CD4-positive, alpha-beta T cell treated with Interleukin-10 for 1 hour (primary cell): ENCODE data around the gene SLC4A1AP.

Source experiments
- DNase-seq: peaks from one replicate; pipeline ENCODE4 v3.0.0-alpha.2; 2020

SLC4A1AP gene

GRCh38 chr2:27703638-27704341 lies 40.1 kb downstream of the SLC4A1AP start:
- DNase-seq = peak; percentile 84

- no peak for DNase-seq
These were observed 40.7 kb downstream of the SLC4A1AP start for GRCh38 chr2:27704342-27704876.

DNA sequence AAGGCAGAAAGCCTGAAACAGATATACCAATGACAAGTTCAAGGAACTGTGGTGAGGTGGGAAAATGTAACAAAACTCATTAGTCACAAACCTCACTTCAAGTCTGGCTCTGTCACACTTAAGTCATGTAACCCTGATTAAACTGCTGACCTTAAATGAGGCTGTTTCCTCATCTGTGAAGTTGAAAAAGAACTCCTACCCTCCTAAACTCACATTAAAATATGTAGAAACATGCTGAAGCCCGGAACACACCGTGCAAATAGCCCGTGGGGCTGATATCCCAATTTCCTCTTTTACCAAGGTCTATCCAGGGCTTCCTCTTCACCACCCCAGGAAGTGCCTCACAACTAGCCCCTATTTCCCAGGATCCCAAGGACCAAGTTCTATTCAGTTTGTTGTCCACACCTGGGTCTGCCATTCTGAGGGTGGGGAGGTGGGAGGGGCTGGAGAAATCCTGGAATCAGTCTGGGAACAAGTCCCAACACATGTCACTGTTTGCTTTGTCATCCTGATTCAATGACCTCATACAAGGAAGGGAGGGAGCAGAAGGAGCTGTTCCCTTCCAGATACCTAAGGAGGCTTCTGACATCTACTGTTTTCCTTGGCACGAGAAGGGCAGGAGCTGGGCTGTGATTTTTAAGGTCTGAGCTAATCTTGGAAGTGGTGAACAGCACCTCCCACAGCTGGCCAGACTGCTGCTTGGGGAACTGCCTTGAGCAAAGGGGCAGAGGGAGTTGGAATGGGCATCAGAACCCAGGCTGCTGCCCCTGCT lies 42.3 kb downstream of the SLC4A1AP start:
- DNase-seq = no peak

- DNase-seq = no peak
These were observed 44.0 kb downstream of the SLC4A1AP start for GRCh38 chr2:27707462-27708256.

DNA sequence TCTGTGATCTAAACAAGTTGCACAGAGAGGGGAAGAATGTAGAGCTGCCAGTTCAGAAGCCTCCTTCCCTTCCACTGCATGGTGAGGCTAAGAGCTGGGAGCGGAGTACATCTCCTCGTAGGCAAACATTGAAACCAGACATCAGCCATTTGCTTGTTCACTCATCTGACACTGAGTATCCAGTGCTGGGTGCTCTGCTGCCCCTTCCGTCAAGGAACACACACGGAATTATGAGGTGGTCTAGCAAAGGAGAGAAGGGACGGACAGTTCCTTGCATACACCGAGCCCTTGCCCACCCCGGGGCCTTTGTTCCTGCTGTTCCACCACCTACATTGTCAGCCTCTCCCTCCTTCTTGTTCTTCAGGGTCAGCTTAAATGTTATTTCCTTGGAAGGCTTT lies 44.6 kb downstream of the SLC4A1AP start:
- no peak for DNase-seq

DNA sequence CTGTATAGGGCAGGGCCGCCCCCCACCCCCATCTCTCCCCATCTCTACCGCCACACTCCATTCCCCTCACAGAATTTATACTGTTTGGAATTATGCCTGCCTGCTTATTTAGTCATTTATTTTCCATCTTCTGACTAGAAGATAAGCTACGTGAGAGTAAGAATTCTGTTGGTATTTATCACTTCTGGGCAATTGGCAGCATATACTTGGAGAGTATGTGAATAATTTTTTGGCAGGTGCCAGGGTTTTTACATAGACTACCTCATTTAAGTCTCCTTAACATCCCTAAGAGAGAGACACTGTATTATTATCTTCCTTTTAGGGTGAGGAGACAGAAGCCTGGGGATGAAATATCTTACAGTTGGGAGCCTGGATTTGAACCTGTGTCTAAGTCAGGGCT lies 45.0 kb downstream of the SLC4A1AP start:
- no peak for DNase-seq

- no peak for DNase-seq
These were observed 45.6 kb downstream of the SLC4A1AP start for GRCh38 chr2:27709326-27709725.

- DNase-seq = no peak
These were observed 46.4 kb downstream of the SLC4A1AP start for GRCh38 chr2:27709960-27710575.

DNA sequence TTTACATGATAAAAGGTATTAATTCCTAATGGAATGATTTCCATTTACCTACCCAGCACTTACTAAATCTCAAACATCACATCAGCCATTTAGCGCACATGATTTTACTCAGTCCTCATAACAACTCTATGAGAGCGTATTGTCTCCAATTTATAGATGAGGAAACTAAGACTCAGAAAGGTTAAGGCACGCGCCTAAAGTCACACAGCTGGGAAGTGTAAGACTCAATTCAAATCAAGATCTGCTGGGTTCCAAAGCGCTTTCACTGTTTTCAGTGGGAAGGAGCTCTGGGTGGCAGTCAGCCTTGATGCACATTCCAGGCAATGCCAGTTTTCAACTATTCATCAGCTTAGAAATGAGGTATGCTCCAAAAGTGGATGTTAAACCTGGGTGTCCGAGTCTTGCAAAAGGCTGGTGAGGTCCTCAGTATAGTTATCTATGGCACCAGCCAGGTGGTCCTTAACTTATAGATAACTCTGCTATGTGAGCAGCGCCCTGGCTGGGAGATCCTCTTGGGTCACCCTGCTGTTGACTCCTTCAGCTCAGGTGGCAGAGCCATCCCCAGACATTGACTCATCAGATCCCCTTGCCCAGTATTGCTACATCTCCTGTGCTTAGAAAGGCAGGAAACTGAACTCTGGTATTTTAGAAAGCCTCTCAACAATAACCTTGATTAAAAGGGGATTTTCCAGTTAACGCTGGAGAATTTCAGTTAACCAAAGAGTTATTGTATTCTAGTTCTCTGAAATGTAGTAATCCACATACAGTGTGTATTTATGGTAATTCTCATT lies 47.1 kb downstream of the SLC4A1AP start:
- no peak for DNase-seq

GRCh38 chr2:27711804-27712203 lies 48.1 kb downstream of the SLC4A1AP start:
- no peak for DNase-seq

DNA sequence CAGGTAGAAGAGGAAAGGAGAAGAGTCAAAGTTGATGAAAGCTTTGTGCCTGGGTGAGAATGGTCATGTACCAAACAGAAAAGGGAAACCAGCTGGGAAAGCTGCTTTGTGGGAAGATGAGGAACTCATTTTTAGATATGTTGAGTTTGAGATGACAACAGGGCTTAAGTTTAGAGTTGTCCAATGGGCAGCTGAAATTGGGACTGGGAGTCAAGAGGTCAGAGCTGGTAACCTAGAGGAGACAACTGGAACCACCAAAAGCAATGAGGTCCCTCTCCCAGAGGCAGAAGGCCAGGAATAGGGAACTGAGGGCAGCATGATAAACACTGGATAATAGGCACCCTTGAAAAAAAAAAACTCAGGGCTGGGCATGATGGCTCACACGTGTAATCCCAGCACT lies 48.8 kb downstream of the SLC4A1AP start:
- DNase-seq = no peak

DNA sequence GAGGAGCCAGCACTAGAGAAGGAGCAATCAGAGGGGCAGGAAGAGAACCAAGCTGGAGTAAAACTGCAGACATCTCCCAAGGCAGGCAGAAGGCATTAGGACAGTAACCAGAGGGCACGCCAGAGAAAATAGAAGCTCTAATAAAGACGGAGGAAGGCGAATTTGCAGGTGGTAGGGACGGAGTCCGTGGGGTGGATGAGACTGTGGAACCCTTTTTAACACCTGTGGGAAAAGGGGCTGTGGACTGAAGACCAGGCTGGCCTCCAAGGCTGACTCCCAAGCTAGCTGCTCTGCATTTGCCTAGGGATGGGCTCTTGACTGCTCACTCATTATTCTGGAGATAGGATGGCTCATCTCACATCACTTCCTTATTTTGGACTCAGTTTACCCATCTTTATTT lies 49.5 kb downstream of the SLC4A1AP start:
- DNase-seq = no peak

GRCh38 chr2:27714053-27714452 lies 50.4 kb downstream of the SLC4A1AP start:
- DNase-seq = no peak

GRCh38 chr2:27714851-27715291 lies 51.2 kb downstream of the SLC4A1AP start:
- no peak for DNase-seq

DNA sequence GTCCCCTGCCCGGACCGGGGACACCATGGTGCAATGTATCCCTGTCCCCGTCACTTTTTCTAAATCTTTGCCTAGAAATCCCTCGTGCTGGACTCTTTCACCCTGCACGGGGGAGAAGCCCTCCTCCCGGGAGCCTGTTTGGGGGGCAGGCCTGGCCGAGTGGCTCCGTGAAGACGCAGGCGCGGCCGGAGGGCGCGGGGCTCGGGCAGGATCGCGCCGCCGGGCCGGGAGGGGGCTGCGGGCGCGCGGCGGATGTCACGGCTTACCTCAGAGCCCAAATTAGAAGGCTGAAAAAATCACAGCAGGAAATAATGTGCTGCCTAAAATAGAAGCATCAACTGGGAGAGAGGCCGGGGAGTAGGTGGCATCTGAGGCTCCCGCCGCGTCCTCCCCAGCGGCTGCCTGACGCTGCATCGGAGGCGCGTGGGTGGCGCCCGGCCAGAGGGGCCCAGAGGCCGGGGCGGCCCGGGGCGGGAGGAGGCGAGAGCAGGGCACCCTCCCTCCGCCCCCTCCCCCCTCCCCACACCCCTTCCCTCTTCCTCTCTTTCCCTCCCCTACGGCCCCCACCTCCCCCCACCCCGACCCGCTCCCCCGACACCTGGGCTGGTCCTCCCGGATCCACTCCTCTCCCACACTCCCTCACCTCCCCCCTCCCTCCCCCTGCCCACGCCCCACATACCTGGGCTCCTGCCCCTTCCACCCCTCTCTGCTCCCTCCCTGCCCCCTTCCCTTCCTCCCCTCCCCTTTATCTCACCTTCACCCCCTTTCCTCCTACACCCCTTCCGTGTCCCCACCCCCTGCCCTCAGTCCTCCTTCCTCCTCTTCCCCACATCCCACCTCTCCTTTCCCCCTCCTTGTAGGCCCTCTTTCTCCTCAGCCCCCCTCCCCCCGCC lies 51.9 kb downstream of the SLC4A1AP start:
- peak; percentile 40 for DNase-seq

DNA sequence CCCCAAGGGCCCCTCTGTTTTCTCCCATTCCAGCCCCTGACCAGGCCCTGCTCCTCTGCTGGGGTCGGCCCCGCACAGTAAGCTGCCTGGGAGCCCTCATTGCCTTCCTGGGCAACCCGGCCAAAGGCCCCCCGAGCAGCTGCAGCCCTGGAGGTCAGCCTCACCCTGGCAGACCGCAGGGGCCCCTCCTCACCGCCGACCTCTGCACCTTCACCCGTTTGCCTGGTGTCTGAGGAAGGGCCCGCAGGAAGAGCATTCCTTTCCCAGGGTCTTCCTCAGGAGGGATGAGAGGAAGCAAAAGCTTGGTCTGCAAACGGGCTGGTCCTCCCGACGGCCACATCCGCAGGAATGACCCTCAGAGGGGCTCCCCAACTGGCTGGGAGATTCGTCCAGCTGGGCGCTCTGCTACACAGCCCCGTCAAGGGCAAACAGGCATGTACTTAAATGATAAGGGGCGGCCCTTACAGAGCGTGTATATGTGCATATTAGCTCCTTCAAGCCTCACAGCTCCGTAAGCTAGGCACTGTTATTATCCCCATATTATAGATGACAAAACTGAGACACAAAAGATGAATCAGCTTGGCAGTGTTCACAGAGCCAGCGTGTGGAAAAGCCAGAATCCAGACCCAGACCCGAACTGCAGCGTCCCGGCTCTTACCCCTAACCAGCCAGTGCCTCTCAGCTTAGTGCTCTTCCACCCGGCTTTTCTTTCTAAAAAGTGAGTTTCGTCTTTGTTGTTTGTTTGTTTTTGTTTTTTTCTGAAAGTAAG lies 52.8 kb downstream of the SLC4A1AP start:
- no peak for DNase-seq

GRCh38 chr2:27717070-27717795 lies 53.5 kb downstream of the SLC4A1AP start:
- DNase-seq = no peak

DNA sequence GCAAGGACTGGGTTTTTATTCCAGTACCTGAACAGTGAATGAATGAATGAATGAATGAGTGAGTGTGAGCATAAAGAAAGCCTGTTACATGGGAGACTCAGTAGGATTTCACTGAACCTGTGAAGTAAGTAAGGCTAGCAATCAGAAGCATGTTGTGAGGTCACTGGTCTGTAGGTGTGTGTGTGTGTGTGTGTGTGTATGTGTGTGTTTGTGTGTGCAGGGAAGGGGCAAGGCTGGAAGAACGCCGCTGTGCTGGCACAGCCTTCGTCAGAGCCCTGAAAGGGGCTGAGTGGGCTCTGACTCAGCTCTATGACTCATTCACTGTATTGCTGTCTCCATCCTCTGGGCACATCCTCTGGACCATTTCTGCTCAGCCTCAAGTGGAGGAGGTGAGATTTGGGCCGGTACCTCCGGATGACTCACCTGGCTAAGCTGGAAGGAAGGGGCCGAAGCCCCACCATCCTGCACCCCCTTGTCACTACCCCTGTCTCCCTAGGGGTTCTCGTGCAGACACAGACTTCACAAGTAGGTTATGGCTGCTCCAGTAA lies 56.4 kb downstream of the SLC4A1AP start:
- no peak for DNase-seq

- no peak for DNase-seq
These were observed 57.6 kb downstream of the SLC4A1AP start for GRCh38 chr2:27721335-27721734.
